CD14-positive monocyte (primary cell): ENCODE results near the gene RFNG. TPM values are rescaled to one million over a fixed set of nuclear protein-coding genes. Genes with fewer than 3 reads are reported as not detected.

Experiments used
- DNase-seq, 3 donors: peaks; one replicate each; pipeline ENCODE4 v3.0.0-alpha.2; 2011 to 2022
- H2AFZ ChIP-seq: 2 replicates; pipeline ENCODE4 v1.6.0; 2012; ENCODE audit warnings: mild to moderate bottlenecking, low read depth, low read length, inconsistent platforms; ENCODE audit not compliant: insufficient read depth, poor library complexity, severe bottlenecking
- H3K27ac ChIP-seq, 2 donors: 1 replicate in 1 of 2; 2 replicates in 1 of 2; pipeline ENCODE4 v1.5.1; 2012 to 2013; ENCODE audit warnings: low read length in 2 of 2, control low read depth in 1 of 2, inconsistent platforms in 1 of 2, low read depth in 1 of 2, mild to moderate bottlenecking in 1 of 2
- H3K27me3 ChIP-seq, 2 donors: one replicate each; pipeline versions ENCODE4 v1.6.0 to v1.6.1; 2011 to 2013; ENCODE audit warnings: low read length in 2 of 2; ENCODE audit not compliant: control insufficient read depth in 2 of 2, insufficient read depth in 2 of 2
- H3K36me3 ChIP-seq, 2 donors: replicated peaks in 1 of 2; 1 replicate in 1 of 2; 2 replicates in 1 of 2; pipeline versions ENCODE4 v1.5.1 to v1.6.1; 2012 to 2013; ENCODE audit warnings: low read length in 2 of 2, control low read depth in 1 of 2, inconsistent platforms in 1 of 2, mild to moderate bottlenecking in 1 of 2; ENCODE audit not compliant: insufficient read depth in 2 of 2, control insufficient read depth in 1 of 2
- H3K4me1 ChIP-seq, 2 donors: 1 replicate in 1 of 2; 2 replicates in 1 of 2; pipeline versions ENCODE4 v1.5.1 to v1.6.1; 2012 to 2013; ENCODE audit warnings: low read length in 2 of 2, control low read depth in 1 of 2, inconsistent platforms in 1 of 2, mild to moderate bottlenecking in 1 of 2, moderate library complexity in 1 of 2; ENCODE audit not compliant: insufficient read depth in 2 of 2, control insufficient read depth in 1 of 2
- H3K4me2 ChIP-seq: replicated peaks from 2 replicates; pipeline ENCODE3; 2012; ENCODE audit warnings: low read length, moderate library complexity, mild to moderate bottlenecking; ENCODE audit not compliant: poor library complexity, severe bottlenecking; ENCODE audit errors: extremely low read depth
- H3K4me3 ChIP-seq, 3 experiments: fragments of 200-600 bp in 1 of 3; sonication (generic) in 1 of 3; replicated peaks in 1 of 3; 1 replicate in 2 of 3; 2 replicates in 1 of 3; pipeline ENCODE4 v1.5.1; 2011 to 2013; ENCODE audit warnings: low read length in 3 of 3, mild to moderate bottlenecking in 3 of 3, control low read depth in 2 of 3, low read depth in 2 of 3, inconsistent platforms in 1 of 3, moderate library complexity in 1 of 3
- H3K79me2 ChIP-seq: 2 replicates; pipeline ENCODE4 v1.6.0; 2012; ENCODE audit warnings: mild to moderate bottlenecking, control low read depth, inconsistent platforms, low read length, moderate library complexity; ENCODE audit not compliant: insufficient read depth
- H3K9ac ChIP-seq: 2 replicates; pipeline ENCODE4 v1.6.0; 2017; ENCODE audit warnings: low read length, mild to moderate bottlenecking; ENCODE audit not compliant: insufficient read depth, poor library complexity, severe bottlenecking
- H3K9me3 ChIP-seq, 2 donors: replicated peaks in 1 of 2; 1 replicate in 1 of 2; 2 replicates in 1 of 2; pipeline versions ENCODE4 v1.5.1 to v1.6.1; 2012 to 2013; ENCODE audit warnings: low read length in 2 of 2, control low read depth in 1 of 2; ENCODE audit not compliant: control insufficient read depth in 1 of 2, insufficient read depth in 1 of 2
- H4K20me1 ChIP-seq: 2 replicates; pipeline ENCODE4 v1.6.0; 2012; ENCODE audit warnings: mild to moderate bottlenecking, low read length, control low read depth, moderate library complexity; ENCODE audit not compliant: insufficient read depth
- H3K27ac Mint-ChIP-seq, 7 donors: one replicate each; pipeline ENCODE4 v1.8.0; 2020; ENCODE audit warnings: mild to moderate bottlenecking in 7 of 7, mixed read lengths in 7 of 7, moderate library complexity in 6 of 7, inconsistent platforms in 2 of 7
- H3K27me3 Mint-ChIP-seq, 3 donors: one replicate each; pipeline ENCODE4 v1.8.0; 2021 to 2022; ENCODE audit warnings: low read depth in 3 of 3, mild to moderate bottlenecking in 3 of 3, mixed read lengths in 3 of 3, moderate library complexity in 3 of 3, inconsistent platforms in 1 of 3
- H3K36me3 Mint-ChIP-seq, 2 donors: one replicate each; pipeline ENCODE4 v1.8.0; 2020; ENCODE audit warnings: mixed read lengths in 2 of 2, inconsistent platforms in 1 of 2, mild to moderate bottlenecking in 1 of 2
- H3K4me1 Mint-ChIP-seq: one replicate; pipeline ENCODE4 v1.8.0; 2020; ENCODE audit warnings: mild to moderate bottlenecking, mixed read lengths
- H3K4me3 Mint-ChIP-seq, 2 donors: one replicate each; pipeline ENCODE4 v1.8.0; 2020; ENCODE audit warnings: mild to moderate bottlenecking in 2 of 2, mixed read lengths in 2 of 2, moderate library complexity in 1 of 2
- H3K9me3 Mint-ChIP-seq, 7 donors: one replicate each; pipeline ENCODE4 v1.8.0; 2020 to 2022; ENCODE audit warnings: mixed read lengths in 7 of 7, mild to moderate bottlenecking in 6 of 7, moderate library complexity in 6 of 7, inconsistent platforms in 2 of 7
- CTCF ChIP-seq: fragments of 200-600 bp; IDR thresholded peaks from one replicate; pipeline ENCODE4 v1.8.0; 2022; ENCODE audit warnings: antibody characterized with exemption, mild to moderate bottlenecking
- WGBS: methylation state at CpG from one replicate; pipeline ENCODE4 v1.1.5; 2013; ENCODE audit warnings: missing lambda C conversion rate; ENCODE audit not compliant: insufficient coverage; 5-methylcytosine and 5-hydroxymethylcytosine counted together
- intact Hi-C, 2 donors: fragments of 100-400 bp; cut with micrococcal nuclease; formaldehyde crosslinking; loops; one replicate each; pipeline versions ENCODE4 v1.15.0 to v1.15.1; 2023
- polyA plus RNA-seq, 3 donors: library from polyadenylated mRNA; depleted of rRNA in 1 of 3; unstranded in 2 of 3; stranded (reverse) in 1 of 3; fragments of 300-500 nt in 2 of 3; fragments of >200 nt in 1 of 3; fragmentation: Illumina TruSeq in 2 of 3; gene quantifications; 1 replicate in 2 of 3; 2 replicates in 1 of 3; pipeline ENCODE4 v1.2.3, GENCODE V29; 2012 to 2021

The RFNG gene
- polyA plus RNA-seq, 3 donors: 1.5 to 32.4 (median 4.1) TPM

- Histone ChIP-seq H3K9ac (no peak overlapping the region), H3K27me3 (no peaks in the 10 kb centered on the region), H3K4me2 (peak overlapping the region; percentile 97), H4K20me1 (peaks cover 23% of the 10 kb centered on the region), H3K27ac (no peak overlapping the region), H3K4me3 (peak overlapping the region in 1 of 3 experiments; percentile 88), H2AFZ (no peak overlapping the region), H3K36me3 (peaks cover 52 to 63% of the 10 kb centered on the region in 2 donors), H3K4me1 (peaks cover 20 to 29% of the 10 kb centered on the region in 2 donors), H3K79me2 (peaks cover 24% of the 10 kb centered on the region), H3K9me3 (no peaks in the 10 kb centered on the region)
- H3K27me3 Mint-ChIP-seq: no peaks in the 10 kb centered on the region
- 97% methylated on average over 19 of the region's 19 CpGs for WGBS
- no peaks in the 10 kb centered on the region for H3K9me3 Mint-ChIP-seq
- no peak for DNase-seq
- peak overlapping the region; percentile 76 to 85 for H3K4me3 Mint-ChIP-seq
- peak overlapping the region in 1 of 7 donors; percentile 18 for H3K27ac Mint-ChIP-seq
- TF ChIP-seq CTCF: no peak
- intact Hi-C loops: loop anchor here in 1 of 2 donors (5.0 kb wide), 1 partner anchor 44 kb away; the partner anchor contains the start of gene FASN
- peaks cover 19% of the 10 kb centered on the region for H3K4me1 Mint-ChIP-seq
- peaks cover 23 to 64% of the 10 kb centered on the region in 2 donors for H3K36me3 Mint-ChIP-seq
Measured at GRCh38 chr17:82053130-82053529, 1.5 kb upstream of the RFNG start.

GRCh38 chr17:82052638-82053059, 1.0 kb upstream of the RFNG start:
- Histone ChIP-seq H3K27ac (peak overlapping the region in 1 of 2 donors; percentile 64), H3K4me1 (peaks cover 20 to 29% of the 10 kb centered on the region in 2 donors), H3K79me2 (peaks cover 24% of the 10 kb centered on the region), H3K4me3 (peak overlapping the region; percentile 66 to 88 (median 70)), H3K36me3 (peaks cover 51 to 63% of the 10 kb centered on the region in 2 donors), H3K9ac (peak overlapping the region; percentile 69), H3K27me3 (no peaks in the 10 kb centered on the region), H4K20me1 (peaks cover 23% of the 10 kb centered on the region), H3K9me3 (no peaks in the 10 kb centered on the region), H2AFZ (no peak overlapping the region), H3K4me2 (peak overlapping the region; percentile 97)
- 33% methylated on average over 19 of the region's 19 CpGs for WGBS
- peak overlapping the region in 2 of 7 donors; percentile 46 to 48 for H3K27ac Mint-ChIP-seq
- intact Hi-C loops: loop anchor here in 1 of 2 donors (5.0 kb wide), 1 partner anchor 45 kb away; the partner anchor contains the start of gene FASN
- no peaks in the 10 kb centered on the region for H3K27me3 Mint-ChIP-seq
- H3K4me3 Mint-ChIP-seq: peak overlapping the region; percentile 76 to 85
- no peak for DNase-seq
- TF ChIP-seq CTCF: no peak
- no peaks in the 10 kb centered on the region for H3K9me3 Mint-ChIP-seq
- peaks cover 21 to 64% of the 10 kb centered on the region in 2 donors for H3K36me3 Mint-ChIP-seq
- peaks cover 19% of the 10 kb centered on the region for H3K4me1 Mint-ChIP-seq
